GM13977 (cell line): ENCODE measurements around the gene RNF151.

Experiments used
- DNase-seq: peaks from one replicate; pipeline ENCODE4 v3.0.0; 2012; ENCODE audit warnings: low spot score
- in situ Hi-C: fragments of 300-500 bp; cut with MboI; formaldehyde crosslinking; loops from one replicate; pipeline ENCODE4 v1.12.0; 2022; ENCODE audit warnings: low sequenced_read_pairs, low pct_unique_long_range_greater_than_20kb, mixed read lengths, inconsistent platforms; ENCODE audit not compliant: unreplicated experiment
- TF ChIP-seq, protein P1 (sequence below): IDR thresholded peaks from 2 replicates; pipeline ENCODE4 v1.5.1; 2012; ENCODE audit warnings: mild to moderate bottlenecking, control low read depth; ENCODE audit not compliant: insufficient read depth; ENCODE audit errors: extremely low read depth, missing control alignments

The RNF151 gene

DNA sequence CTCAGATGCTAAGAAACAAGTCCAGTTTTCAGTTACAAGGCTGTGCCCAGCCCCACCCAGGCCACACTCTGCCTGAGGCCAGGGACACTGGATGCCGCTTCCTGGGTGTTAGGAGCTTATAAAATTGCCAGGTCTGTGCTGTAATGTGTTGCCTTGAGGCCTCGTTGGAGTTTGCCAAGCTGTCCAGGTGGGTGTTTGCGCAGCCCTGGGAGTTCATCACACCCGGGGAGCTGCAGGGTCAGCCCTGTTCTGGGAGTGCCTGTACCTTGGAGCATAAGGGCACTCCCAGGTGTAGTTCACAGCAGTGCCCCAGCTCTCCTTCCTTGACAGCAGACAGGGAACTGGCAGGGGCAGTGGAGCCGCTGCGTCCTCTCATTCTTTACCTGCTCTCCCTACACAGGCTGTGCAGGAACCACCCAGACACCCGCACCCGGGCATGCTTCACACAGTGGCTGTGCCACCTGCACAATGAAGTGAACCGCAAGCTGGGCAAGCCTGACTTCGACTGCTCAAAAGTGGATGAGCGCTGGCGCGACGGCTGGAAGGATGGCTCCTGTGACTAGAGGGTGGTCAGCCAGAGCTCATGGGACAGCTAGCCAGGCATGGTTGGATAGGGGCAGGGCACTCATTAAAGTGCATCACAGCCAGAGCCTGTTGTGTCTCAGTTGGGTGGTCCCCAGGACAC lies 19.0 kb downstream of the RNF151 start:
- no peak for DNase-seq
- TF ChIP-seq, protein P1, sequence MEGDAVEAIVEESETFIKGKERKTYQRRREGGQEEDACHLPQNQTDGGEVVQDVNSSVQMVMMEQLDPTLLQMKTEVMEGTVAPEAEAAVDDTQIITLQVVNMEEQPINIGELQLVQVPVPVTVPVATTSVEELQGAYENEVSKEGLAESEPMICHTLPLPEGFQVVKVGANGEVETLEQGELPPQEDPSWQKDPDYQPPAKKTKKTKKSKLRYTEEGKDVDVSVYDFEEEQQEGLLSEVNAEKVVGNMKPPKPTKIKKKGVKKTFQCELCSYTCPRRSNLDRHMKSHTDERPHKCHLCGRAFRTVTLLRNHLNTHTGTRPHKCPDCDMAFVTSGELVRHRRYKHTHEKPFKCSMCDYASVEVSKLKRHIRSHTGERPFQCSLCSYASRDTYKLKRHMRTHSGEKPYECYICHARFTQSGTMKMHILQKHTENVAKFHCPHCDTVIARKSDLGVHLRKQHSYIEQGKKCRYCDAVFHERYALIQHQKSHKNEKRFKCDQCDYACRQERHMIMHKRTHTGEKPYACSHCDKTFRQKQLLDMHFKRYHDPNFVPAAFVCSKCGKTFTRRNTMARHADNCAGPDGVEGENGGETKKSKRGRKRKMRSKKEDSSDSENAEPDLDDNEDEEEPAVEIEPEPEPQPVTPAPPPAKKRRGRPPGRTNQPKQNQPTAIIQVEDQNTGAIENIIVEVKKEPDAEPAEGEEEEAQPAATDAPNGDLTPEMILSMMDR, result no peak
- in situ Hi-C loops, result no loop called here

DNA sequence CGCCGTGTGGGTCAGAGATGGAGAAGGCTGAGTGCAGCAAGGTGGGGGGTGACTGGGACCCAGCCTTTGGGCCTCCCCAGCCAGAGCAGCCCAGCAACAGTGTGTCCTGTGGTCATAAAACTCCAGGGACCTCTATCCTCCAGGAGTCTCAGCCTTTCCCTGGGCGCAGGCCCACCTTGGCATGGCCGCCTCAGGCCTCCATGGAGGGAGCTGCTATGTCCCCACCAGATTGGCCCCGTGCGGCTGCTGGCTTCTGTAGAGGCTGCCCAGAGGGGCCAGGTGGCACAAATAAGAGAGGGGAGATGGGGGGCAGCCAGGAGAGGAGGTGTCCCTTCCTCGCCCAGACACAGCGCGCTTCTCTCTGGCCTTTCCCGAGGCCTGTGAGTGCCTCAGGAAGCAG lies 20.5 kb downstream of the RNF151 start:
- DNase-seq, result no peak
- in situ Hi-C loops, result no loop called here
- TF ChIP-seq, protein P1, result no peak

DNA sequence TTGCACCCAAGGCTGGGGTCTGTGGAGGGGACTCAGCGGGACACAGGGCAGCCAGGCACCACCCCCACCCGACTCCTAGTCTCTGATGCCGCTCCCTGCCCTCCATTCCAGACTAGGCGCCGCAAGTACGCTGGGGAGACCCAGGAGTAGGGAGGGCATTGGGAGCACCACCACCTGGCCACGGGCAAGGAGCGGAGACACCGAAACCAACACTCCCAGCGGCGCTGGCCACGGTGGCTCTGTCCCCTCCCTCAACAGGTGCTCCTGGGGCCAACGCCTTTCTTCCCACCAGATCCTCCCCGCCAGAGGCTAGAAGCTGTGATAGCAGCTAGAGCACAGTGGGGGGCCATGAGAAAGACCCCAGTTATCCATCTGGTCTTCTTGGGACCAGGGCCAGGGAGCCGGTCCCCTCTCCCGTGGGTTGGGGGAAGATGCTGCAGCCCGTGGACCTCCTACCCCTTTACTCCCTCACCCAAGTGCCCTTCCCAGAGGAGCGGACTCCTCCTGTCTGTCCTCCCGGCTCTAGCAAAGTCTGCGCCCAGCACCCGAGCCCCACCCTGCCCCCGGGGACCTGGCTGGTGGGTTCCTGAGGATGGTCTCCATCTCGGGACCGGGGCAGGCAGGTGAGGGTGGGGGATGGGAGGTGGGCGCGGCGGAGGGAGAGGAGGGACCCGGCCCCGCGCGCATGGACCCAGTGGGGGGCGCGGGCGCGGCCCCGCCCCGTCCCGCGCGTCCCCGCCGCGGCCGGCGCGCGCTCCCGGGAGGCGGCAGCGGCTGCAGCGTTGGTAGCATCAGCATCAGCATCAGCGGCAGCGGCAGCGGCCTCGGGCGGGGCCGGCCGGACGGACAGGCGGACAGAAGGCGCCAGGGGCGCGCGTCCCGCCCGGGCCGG lies 22.8 kb downstream of the RNF151 start, which contains the start of gene SYNGR3:
SYNGR3 (plus strand) TSS at position 762 of the 892 bp plus-strand sequence. CDS start 133 bp downstream, outside the sequence.
- TF ChIP-seq, protein P1, result no peak
- peak; percentile 70 for DNase-seq
- in situ Hi-C loops, result no loop called here

DNA sequence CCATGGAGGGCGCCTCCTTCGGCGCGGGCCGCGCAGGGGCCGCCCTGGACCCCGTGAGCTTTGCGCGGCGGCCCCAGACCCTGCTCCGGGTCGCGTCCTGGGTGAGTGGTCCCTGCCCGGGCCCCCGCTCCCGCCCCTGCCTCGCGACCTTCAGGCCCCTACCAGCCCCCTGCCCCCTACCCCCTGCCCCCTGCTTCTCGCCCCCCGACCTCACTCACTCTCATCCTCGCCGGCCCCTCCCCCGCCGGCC lies 23.4 kb downstream of the RNF151 start:
- in situ Hi-C loops, result no loop called here
- TF ChIP-seq, protein P1, result no peak
- no peak for DNase-seq

DNA sequence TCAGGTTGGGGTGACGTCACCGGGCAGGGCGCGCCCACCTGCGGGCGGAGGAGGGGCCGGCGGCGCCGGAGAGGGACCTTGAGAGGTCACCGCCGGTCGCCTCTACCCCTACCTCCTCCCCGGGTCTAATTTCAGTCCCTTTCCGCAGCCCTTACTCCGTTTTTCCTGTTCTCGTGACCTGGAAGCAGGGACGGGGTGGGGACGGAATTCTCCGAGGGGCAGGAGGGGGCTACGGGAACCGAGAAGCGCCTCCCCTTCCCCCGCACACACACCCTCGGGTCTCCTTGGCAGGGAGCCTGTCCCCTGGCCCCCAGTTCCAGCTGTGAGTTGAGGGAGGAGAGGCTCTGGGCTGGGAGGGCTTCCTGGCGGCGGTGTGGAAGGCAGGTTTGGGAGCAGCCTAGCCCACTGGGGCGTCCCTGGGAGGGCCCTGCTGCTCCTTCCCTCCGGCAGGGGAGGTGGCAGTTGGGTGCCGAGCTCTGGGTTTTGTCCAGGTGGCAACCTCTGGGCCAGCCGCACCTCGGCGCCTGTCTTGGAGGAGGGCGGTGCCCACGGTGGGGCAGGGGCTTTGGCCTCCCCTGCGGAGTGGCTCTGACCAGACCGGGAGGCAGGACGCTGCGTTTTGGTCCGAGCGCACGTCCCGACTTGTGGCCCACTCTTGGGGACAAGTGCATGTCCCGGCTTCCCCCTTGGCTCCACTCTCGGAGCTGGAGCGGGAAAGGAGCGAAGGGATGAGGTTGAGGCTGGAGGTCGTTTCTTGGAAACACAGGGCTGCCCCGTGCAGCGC lies 23.9 kb downstream of the RNF151 start:
- peak; percentile 61 for DNase-seq
- TF ChIP-seq, protein P1, result no peak
- in situ Hi-C loops, result no loop called here

DNA sequence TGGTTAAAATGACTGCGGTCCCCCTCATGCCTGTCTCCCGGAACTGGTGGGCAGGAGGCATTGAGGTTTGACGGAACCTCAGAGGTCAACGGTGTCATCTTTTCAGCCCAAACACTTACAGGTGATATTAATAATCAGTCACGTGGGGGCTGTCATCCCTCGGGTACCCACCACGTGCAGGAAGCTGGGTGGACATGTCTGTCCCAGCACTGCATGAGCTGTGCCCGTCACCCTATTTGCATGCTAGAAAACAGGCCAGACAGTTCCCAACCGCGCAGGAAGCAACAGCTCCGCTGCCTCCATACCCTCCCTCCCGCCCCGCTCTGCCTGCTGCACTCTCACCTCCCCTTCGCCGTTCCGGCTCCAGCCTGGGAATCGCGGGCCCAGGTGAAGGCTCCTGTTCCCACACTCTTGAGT lies 24.5 kb downstream of the RNF151 start:
- peak; percentile 78 for DNase-seq
- in situ Hi-C loops, result no loop called here
- TF ChIP-seq, protein P1, result no peak
